RWPE1 (cell line): ENCODE measurements around the gene IL2RA.

ENCODE experiments used
- CTCF ChIA-PET: fragments of 350-600 bp; sonication (Branson Sonifier 250); formaldehyde crosslinking; extraction: SDS; loops from one replicate; lab custom pipeline; 2021; lab: Yijun Ruan, JAX
- POLR2A ChIA-PET: fragments of 400-600 bp; formaldehyde crosslinking; extraction: SDS; loops from one replicate; lab custom pipeline; 2020; ENCODE audit warnings: antibody characterized with exemption; ENCODE audit not compliant: low non-redundant PET; lab: Yijun Ruan, JAX
- DNase-seq: peaks from one replicate; pipeline ENCODE4 v3.0.0; 2012; ENCODE audit warnings: low spot score
- H3K27ac ChIP-seq: fragments of 450-650 bp; 2 replicates; pipeline ENCODE4 v1.5.1; 2017
- CTCF ChIP-seq: fragments of 450-650 bp; conservative IDR thresholded peaks from 2 replicates; pipeline ENCODE4 v1.5.1; 2017; ENCODE audit warnings: low read depth, mild to moderate bottlenecking

The IL2RA gene

GRCh38 chr10:6095810-6096570 is 33.8 kb upstream of the IL2RA start:
- no peak overlapping the region for H3K27ac ChIP-seq
- CTCF ChIA-PET = no interaction called here
- no peak for TF ChIP-seq CTCF
- DNase-seq = no peak
- POLR2A ChIA-PET = no interaction called here

GRCh38 chr10:6092731-6093130 is 30.6 kb upstream of the IL2RA start:
- TF ChIP-seq CTCF = no peak
- ChIA-PET POLR2A (no interaction called here), CTCF (no interaction called here)
- DNase-seq = no peak
- no peak overlapping the region for H3K27ac ChIP-seq

GRCh38 chr10:6091630-6092029 is 29.5 kb upstream of the IL2RA start:
- no peak for DNase-seq
- CTCF ChIA-PET = interaction anchor here (0.6 kb wide), 1 partner anchor 17 kb away, joined by 3 read pairs; no protein-coding TSS in a partner anchor

GRCh38 chr10:6089334-6090219 is 27.4 kb upstream of the IL2RA start:
- TF ChIP-seq CTCF = no peak
- ChIA-PET POLR2A (interaction anchor here (0.6 kb wide), 1 partner anchor 11 kb away, joined by 3 read pairs; no protein-coding TSS in a partner anchor), CTCF (interaction anchor here (0.6 to 1.6 kb wide), 3 partner anchors 312 to 447 kb away, joined by 3 to 8 read pairs (median 5); no protein-coding TSS in a partner anchor)
- peak overlapping the region; percentile 75 for H3K27ac ChIP-seq
- DNase-seq = peak; percentile 58

More at GRCh38 chr10:6091630-6092029, 29.5 kb upstream of the IL2RA start:
- TF ChIP-seq CTCF = no peak
- no peak overlapping the region for H3K27ac ChIP-seq
- POLR2A ChIA-PET = no interaction called here

GRCh38 chr10:6088721-6089333 is 26.7 kb upstream of the IL2RA start, which contains the start of gene RBM17:
Gene RBM17 (plus strand): TSS chr10:6089034. CDS start chr10:6097066, 8,032 bp downstream.
- peak; percentile 84 for DNase-seq
- peak within 1 kb of the TSS; percentile 75 for H3K27ac ChIP-seq
- ChIA-PET CTCF (interaction anchor here (0.6 to 1.6 kb wide), 2 partner anchors 313 to 432 kb away, joined by 3 to 8 read pairs; no protein-coding TSS in a partner anchor), POLR2A (no interaction called here)
- peak; percentile 100 for TF ChIP-seq CTCF
